Measurements from ENCODE around the gene PTDSS2.
"Not testable (repeated sequence)": the region's sequence is repeated elsewhere in the genome, so short reads cannot be mapped to it uniquely, and the experiment has no call there.

The PTDSS2 gene

DNA sequence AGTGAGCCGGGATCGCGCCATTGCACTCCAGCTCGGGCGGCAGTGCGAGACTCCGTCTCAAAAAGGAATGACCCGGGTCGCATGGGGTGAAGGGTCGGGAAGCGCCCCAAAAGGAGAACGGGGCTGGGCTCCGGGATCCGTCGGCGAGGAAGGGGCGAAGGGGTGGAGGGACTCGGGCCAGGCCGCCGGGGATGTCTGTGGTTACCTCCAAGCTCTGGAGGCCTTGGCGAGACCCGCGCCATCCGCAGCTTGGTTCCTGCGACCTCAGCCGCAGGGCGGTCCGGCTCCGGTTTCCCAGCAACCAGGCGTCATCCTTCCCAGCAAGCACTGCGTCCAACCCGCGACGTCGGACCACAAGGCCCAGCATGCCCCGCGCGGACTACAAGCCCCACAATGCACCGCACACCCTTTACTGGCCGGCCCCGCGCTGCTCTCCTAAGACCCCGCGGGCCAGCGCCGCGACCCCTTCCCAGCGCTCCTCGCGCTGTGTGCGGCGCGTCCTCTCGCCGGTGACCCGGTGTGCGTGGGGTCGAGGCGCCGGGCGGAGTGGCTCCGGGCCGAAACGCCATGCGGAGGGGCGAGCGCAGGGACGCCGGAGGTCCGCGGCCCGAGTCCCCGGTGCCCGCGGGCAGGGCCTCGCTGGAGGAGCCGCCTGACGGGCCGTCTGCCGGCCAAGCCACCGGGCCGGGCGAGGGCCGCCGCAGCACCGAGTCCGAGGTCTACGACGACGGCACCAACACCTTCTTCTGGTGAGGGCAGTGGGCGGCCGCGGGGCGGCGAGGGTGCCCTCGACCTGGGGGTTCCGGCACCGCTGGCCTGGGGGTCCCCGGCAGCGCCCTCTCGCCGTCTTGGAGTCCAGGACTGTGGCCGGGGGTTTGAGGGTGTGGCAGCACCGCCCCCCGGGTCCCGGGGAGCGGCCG is at the start of gene PTDSS2:
PTDSS2 (plus strand) TSS at position 391 of the 920 bp plus-strand sequence; CDS start at position 568, 177 bp downstream.
- peak within 1 kb of the TSS; percentile 59 for H3K4me3 ChIP-seq (ENCODE audit: low read depth, low read length)
- peak; percentile 98 for DNase-seq (ENCODE audit: low read depth)
- TF ChIP-seq, protein P1, sequence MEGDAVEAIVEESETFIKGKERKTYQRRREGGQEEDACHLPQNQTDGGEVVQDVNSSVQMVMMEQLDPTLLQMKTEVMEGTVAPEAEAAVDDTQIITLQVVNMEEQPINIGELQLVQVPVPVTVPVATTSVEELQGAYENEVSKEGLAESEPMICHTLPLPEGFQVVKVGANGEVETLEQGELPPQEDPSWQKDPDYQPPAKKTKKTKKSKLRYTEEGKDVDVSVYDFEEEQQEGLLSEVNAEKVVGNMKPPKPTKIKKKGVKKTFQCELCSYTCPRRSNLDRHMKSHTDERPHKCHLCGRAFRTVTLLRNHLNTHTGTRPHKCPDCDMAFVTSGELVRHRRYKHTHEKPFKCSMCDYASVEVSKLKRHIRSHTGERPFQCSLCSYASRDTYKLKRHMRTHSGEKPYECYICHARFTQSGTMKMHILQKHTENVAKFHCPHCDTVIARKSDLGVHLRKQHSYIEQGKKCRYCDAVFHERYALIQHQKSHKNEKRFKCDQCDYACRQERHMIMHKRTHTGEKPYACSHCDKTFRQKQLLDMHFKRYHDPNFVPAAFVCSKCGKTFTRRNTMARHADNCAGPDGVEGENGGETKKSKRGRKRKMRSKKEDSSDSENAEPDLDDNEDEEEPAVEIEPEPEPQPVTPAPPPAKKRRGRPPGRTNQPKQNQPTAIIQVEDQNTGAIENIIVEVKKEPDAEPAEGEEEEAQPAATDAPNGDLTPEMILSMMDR (IDR thresholded peaks at IDR 0.05; ENCODE audit: insufficient read depth, low read depth, low read length, missing control alignments): no peak

DNA sequence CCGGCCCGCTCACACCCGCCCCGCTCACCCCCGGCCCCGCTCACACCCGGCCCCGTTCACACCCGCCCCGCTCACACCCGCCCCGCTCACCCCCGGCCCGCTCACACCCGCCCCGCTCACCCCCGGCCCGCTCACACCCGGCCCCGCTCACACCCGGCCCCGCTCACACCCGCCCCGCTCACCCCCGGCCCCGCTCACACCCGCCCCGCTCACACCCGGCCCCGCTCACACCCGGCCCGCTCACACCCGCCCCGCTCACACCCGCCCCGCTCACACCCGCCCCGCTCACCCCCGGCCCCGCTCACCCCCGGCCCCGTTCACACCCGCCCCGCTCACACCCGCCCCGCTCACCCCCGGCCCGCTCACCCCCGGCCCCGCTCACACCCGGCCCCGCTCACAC is 48.9 kb upstream of the PTDSS2 start:
- not testable (repeated sequence) for DNase-seq (ENCODE audit: low read depth); H3K4me3 ChIP-seq (ENCODE audit: low read depth, low read length)

DNA sequence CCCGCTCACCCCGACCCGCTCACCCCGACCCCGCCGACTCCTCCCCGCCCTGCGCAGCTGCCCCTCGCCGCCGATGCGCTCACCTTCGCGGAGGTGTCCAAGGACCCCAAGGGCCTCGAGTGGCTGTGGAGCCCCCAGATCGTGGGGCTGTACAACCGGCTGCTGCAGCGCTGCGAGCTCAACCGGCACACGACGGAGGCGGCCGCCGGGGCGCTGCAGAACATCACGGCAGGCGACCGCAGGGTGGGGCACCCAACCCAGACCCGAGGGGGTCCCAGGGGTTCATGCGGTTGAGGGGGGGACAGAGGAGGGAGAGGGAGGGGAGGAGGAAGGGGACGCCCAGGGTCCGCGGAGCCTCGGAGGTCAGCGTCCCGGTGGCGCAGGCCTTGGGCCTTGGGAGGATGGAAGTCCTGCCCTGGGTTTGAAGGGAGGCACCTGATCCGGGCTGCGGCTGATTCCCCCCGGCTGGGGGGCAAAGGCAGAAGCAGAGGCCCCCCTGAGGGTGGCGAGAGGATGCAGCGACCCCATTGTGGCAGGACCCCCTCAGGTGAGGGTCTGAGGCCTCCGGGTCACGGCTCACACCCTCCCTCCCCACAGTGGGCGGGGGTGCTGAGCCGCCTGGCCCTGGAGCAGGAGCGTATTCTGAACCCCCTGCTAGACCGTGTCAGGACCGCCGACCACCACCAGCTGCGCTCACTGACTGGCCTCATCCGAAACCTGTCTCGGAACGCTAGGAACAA is 46.9 kb upstream of the PTDSS2 start:
- DNase-seq (ENCODE audit: low read depth): no peak
- no peak overlapping the region for H3K4me3 ChIP-seq (ENCODE audit: low read depth, low read length)
- TF ChIP-seq, protein P1 (IDR thresholded peaks at IDR 0.05; ENCODE audit: insufficient read depth, low read depth, low read length, missing control alignments): no peak

DNA sequence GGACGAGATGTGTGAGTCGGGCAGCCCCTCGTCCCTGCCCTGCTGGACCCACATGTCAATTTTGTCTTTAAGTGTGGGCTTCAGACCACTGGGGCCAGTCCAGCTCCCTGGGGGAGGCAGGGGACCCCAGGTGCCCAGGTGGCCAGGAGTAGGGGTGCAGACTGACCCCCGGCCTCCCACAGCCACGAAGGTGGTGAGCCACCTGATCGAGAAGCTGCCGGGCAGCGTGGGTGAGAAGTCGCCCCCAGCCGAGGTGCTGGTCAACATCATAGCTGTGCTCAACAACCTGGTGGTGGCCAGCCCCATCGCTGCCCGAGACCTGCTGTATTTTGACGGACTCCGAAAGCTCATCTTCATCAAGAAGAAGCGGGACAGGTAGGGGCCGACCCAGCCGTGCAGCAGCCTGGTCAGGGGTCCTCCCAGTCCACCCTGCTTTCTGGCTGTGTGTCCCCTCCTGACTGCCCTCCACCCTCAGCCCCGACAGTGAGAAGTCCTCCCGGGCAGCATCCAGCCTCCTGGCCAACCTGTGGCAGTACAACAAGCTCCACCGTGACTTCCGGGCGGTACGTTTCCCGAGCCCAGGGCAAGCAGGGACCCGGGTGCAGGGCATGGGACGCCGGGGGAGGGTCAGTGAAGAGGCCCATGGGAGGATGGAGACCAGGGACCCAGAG is 46.2 kb upstream of the PTDSS2 start:
- no peak overlapping the region for H3K4me3 ChIP-seq (ENCODE audit: low read depth, low read length)
- DNase-seq (ENCODE audit: low read depth): no peak
- TF ChIP-seq, protein P1 (IDR thresholded peaks at IDR 0.05; ENCODE audit: insufficient read depth, low read depth, low read length, missing control alignments): no peak

DNA sequence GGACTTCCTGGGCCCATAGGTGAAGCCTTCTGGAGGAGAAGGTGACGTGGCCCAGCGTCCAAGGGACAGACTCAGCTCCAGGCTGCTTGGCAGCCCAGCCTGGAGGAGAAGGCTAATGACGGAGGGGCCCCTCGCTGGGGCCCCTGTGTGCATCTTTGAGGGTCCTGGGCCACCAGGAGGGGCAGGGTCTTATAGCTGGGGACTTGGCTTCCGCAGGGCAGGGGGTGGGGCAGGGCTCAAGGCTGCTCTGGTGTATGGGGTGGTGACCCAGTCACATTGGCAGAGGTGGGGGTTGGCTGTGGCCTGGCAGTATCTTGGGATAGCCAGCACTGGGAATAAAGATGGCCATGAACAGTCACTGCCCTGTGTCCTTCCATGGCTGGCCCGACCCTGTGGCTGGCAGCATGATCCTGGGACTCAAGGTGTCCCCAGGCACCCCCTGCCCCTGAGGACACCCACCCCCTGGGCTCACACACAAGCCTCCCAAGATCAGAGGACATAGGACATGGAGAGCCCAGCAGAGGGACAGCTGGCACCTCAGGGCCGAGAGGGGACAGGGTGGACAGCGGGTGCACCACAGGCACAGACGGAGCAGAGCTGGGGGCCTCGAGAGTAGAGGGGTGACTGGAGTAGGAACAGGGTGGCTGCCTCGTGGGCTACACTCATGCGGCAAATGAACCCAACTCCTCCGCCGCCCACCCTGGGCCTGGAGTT is 45.4 kb upstream of the PTDSS2 start:
- TF ChIP-seq, protein P1 (IDR thresholded peaks at IDR 0.05; ENCODE audit: insufficient read depth, low read depth, low read length, missing control alignments): no peak
- no peak for DNase-seq (ENCODE audit: low read depth)
- no peak overlapping the region for H3K4me3 ChIP-seq (ENCODE audit: low read depth, low read length)

DNA sequence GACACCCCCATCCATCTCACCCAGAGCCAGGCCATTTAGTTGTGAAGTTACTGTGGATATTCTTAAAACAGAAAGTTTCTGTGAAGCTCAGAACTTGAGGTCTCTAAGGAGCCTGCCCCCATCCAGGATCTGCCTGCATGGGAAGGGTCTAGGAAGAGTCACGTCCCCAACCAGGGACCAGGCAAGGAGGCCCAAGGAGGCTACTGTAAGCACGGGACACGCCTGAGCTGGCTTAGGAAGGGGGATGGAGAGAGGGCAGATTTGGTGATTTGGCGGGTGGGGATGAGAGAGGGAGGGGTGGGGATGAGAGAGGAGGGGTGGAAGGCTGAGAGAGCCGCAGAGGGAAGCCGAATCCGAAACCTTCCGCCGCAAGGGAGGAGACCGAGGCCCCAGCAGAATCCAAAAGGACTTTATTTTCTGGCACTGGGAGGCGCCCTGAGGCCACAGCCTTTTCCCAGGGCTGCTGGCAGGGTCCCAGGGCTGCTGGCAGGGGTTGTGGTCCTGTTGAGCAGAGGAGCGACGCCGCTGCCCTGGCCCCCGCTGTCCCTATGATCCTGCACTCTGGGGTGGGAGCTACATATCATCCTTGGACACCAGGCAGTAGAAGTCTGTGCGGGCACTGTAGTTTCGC is 44.6 kb upstream of the PTDSS2 start:
- TF ChIP-seq, protein P1 (IDR thresholded peaks at IDR 0.05; ENCODE audit: insufficient read depth, low read depth, low read length, missing control alignments): no peak

More for the DNA sequence above, 44.6 kb upstream of the PTDSS2 start:
- H3K4me3 ChIP-seq (ENCODE audit: low read depth, low read length): no peak overlapping the region
- no peak for DNase-seq (ENCODE audit: low read depth)
